ENCODE measurements around the gene RAB27A.
"Not testable (repeated sequence)": the region's sequence is repeated elsewhere in the genome, so short reads cannot be mapped to it uniquely, and the experiment has no call there.

The RAB27A gene
- 103 to 161 (median 152) reads per million in 4 experiments for total RNA-seq

GRCh38 chr15:55289746-55290527 lies at the start of gene RAB27A:
Gene RAB27A, minus strand, starts transcription at chr15:55289813. Its CDS starts 54,879 bp downstream, at chr15:55234934.
- DNase-seq, result peak; percentile 65

GRCh38 chr15:55337160-55337559 lies 47.5 kb upstream of the RAB27A start:
- DNase-seq, result no peak

GRCh38 chr15:55334997-55335396 lies 45.4 kb upstream of the RAB27A start:
- no peak for DNase-seq

GRCh38 chr15:55334371-55334770 lies 44.8 kb upstream of the RAB27A start:
- no peak for DNase-seq

GRCh38 chr15:55327387-55327786 lies 37.8 kb upstream of the RAB27A start:
- DNase-seq, result no peak

- no peak for DNase-seq
Observed at GRCh38 chr15:55322467-55322866, 32.9 kb upstream of the RAB27A start.

- no peak for DNase-seq
Observed at GRCh38 chr15:55320963-55321362, 31.4 kb upstream of the RAB27A start.

GRCh38 chr15:55320238-55320550 lies 30.6 kb upstream of the RAB27A start:
- DNase-seq, result no peak

- no peak for DNase-seq
Observed at GRCh38 chr15:55319537-55320237, 30.1 kb upstream of the RAB27A start.

GRCh38 chr15:55318588-55319494 lies 29.2 kb upstream of the RAB27A start, which contains the start of the genes PIGB and PIGBOS1:
Gene PIGB, plus strand, starts transcription at chr15:55319222. Its CDS starts 29 bp downstream, at chr15:55319251.
Gene PIGBOS1, minus strand, starts transcription at chr15:55319123. Its CDS starts 1,331 bp downstream, at chr15:55317792.
- DNase-seq, result peak; percentile 60

- DNase-seq, result not testable (repeated sequence)
Observed at GRCh38 chr15:55302801-55303200, 13.2 kb upstream of the RAB27A start.

- no peak for DNase-seq
Observed at GRCh38 chr15:55297315-55297714, 7.7 kb upstream of the RAB27A start.

- peak; percentile 68 for DNase-seq
Observed at GRCh38 chr15:55290528-55291057, 980 bp upstream of the RAB27A start.

GRCh38 chr15:55289011-55289745 lies 435 bp downstream of the RAB27A start:
- DNase-seq, result no peak

- DNase-seq, result no peak
Observed at GRCh38 chr15:55288006-55288717, 1.5 kb downstream of the RAB27A start.

GRCh38 chr15:55286442-55287189 lies 3.0 kb downstream of the RAB27A start:
- not testable (repeated sequence) for DNase-seq

GRCh38 chr15:55284426-55284825 lies 5.2 kb downstream of the RAB27A start:
- DNase-seq, result no peak

GRCh38 chr15:55283379-55284147 lies 6.0 kb downstream of the RAB27A start:
- DNase-seq, result no peak

- no peak for DNase-seq
Observed at GRCh38 chr15:55282284-55282833, 7.3 kb downstream of the RAB27A start.
